ENCODE results near the gene CATSPER3. TPM values are rescaled to one million over a fixed set of nuclear protein-coding genes. Genes with fewer than 3 reads are reported as not detected.

Gene CATSPER3
- polyA plus RNA-seq, 3 donors: 0.15 to 0.60 (median 0.52) TPM

DNA sequence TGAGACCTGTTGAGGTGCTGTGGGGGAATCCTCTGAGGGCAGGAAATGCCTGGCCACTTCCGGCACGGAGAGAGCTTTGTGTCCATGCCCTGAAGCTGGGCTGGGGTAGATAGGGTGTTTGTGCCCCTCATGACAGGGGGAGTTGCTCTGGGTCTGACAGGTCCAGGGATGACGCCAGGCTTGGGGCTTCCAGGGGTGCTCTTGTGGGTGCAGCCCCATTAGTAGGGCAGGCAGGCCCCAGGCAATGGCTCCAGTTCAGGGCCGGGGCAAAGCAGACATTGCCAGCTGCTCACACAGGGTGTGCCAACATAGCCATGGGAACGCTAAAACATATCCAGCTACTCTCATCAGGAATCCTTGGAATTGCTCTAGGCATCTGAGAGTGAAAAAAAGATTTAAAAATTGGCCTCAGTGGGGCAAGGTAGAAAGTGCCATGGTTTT lies 45.3 kb downstream of the CATSPER3 start:
- Mint-ChIP-seq H3K27ac (no peak overlapping the region), H3K36me3 (no peaks in the 10 kb centered on the region), H3K9me3 (peaks cover 0 to 2% (median 0%) of the 10 kb centered on the region in 7 donors), H3K4me3 (no peak overlapping the region), H3K27me3 (ENCODE audit: low read depth in 3 of 3) (peaks cover 4 to 6% (median 5%) of the 10 kb centered on the region in 3 donors), H3K4me1 (no peaks in the 10 kb centered on the region)
- Histone ChIP-seq H3K4me1 (ENCODE audit: control insufficient read depth in 1 of 2, insufficient read depth in 2 of 2, low read length in 2 of 2) (no peaks in the 10 kb centered on the region), H3K27me3 (ENCODE audit: control insufficient read depth in 2 of 2, insufficient read depth in 2 of 2, low read length in 2 of 2) (no peaks in the 10 kb centered on the region), H3K79me2 (ENCODE audit: insufficient read depth, low read length) (no peaks in the 10 kb centered on the region), H3K9me3 (replicated peaks in 1 of 2; ENCODE audit: control insufficient read depth in 1 of 2, insufficient read depth in 1 of 2, low read length in 2 of 2) (no peaks in the 10 kb centered on the region), H3K4me2 (replicated peaks; ENCODE audit: extremely low read depth, low read length, poor library complexity, severe bottlenecking) (no peak overlapping the region), H2AFZ (ENCODE audit: insufficient read depth, low read depth, low read length, poor library complexity, severe bottlenecking) (no peak overlapping the region), H3K4me3 (replicated peaks in 1 of 3; ENCODE audit: low read depth in 2 of 3, low read length in 3 of 3) (no peak overlapping the region), H4K20me1 (ENCODE audit: insufficient read depth, low read length) (no peaks in the 10 kb centered on the region), H3K36me3 (replicated peaks in 1 of 2; ENCODE audit: control insufficient read depth in 1 of 2, insufficient read depth in 2 of 2, low read length in 2 of 2) (no peaks in the 10 kb centered on the region), H3K27ac (ENCODE audit: low read depth in 1 of 2, low read length in 2 of 2) (no peak overlapping the region), H3K9ac (ENCODE audit: insufficient read depth, low read length, poor library complexity, severe bottlenecking) (no peak overlapping the region)
- intact Hi-C loops (cut with micrococcal nuclease): no loop called here
- DNase-seq: no peak
- WGBS (ENCODE audit: insufficient coverage): 92% methylated on average over 2 of the region's 5 CpGs
- TF ChIP-seq, protein P1, sequence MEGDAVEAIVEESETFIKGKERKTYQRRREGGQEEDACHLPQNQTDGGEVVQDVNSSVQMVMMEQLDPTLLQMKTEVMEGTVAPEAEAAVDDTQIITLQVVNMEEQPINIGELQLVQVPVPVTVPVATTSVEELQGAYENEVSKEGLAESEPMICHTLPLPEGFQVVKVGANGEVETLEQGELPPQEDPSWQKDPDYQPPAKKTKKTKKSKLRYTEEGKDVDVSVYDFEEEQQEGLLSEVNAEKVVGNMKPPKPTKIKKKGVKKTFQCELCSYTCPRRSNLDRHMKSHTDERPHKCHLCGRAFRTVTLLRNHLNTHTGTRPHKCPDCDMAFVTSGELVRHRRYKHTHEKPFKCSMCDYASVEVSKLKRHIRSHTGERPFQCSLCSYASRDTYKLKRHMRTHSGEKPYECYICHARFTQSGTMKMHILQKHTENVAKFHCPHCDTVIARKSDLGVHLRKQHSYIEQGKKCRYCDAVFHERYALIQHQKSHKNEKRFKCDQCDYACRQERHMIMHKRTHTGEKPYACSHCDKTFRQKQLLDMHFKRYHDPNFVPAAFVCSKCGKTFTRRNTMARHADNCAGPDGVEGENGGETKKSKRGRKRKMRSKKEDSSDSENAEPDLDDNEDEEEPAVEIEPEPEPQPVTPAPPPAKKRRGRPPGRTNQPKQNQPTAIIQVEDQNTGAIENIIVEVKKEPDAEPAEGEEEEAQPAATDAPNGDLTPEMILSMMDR (IDR thresholded peaks at IDR 0.05): no peak

DNA sequence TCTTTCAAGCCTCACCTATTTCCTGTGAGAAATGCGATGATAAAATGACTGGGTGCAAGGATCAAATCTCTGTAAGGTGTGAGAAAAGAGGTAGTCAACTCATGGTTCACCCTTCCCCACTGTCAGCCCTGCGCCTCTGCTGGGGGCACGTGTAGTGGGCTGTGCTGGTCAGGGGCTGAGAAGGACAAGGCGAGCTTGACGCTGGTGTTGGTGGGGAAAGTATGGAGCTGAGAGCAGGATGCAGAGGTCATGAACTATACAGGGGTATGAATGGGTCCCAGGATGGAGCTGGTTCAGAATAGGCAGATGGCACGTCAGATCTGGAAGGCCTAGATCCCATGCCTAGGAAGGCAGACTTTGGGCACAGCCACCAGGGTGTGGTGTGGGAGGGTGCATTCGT lies 45.7 kb downstream of the CATSPER3 start:
- Histone ChIP-seq H3K9ac (ENCODE audit: insufficient read depth, low read length, poor library complexity, severe bottlenecking) (no peak overlapping the region), H2AFZ (ENCODE audit: insufficient read depth, low read depth, low read length, poor library complexity, severe bottlenecking) (no peak overlapping the region), H3K4me1 (ENCODE audit: control insufficient read depth in 1 of 2, insufficient read depth in 2 of 2, low read length in 2 of 2) (no peaks in the 10 kb centered on the region), H3K4me3 (replicated peaks in 1 of 3; ENCODE audit: low read depth in 2 of 3, low read length in 3 of 3) (no peak overlapping the region), H3K27me3 (ENCODE audit: control insufficient read depth in 2 of 2, insufficient read depth in 2 of 2, low read length in 2 of 2) (no peaks in the 10 kb centered on the region), H3K4me2 (replicated peaks; ENCODE audit: extremely low read depth, low read length, poor library complexity, severe bottlenecking) (no peak overlapping the region), H3K79me2 (ENCODE audit: insufficient read depth, low read length) (no peaks in the 10 kb centered on the region), H3K36me3 (replicated peaks in 1 of 2; ENCODE audit: control insufficient read depth in 1 of 2, insufficient read depth in 2 of 2, low read length in 2 of 2) (no peaks in the 10 kb centered on the region), H3K27ac (ENCODE audit: low read depth in 1 of 2, low read length in 2 of 2) (no peak overlapping the region), H3K9me3 (replicated peaks in 1 of 2; ENCODE audit: control insufficient read depth in 1 of 2, insufficient read depth in 1 of 2, low read length in 2 of 2) (no peaks in the 10 kb centered on the region), H4K20me1 (ENCODE audit: insufficient read depth, low read length) (no peaks in the 10 kb centered on the region)
- intact Hi-C loops (cut with micrococcal nuclease): no loop called here
- Mint-ChIP-seq H3K27ac (no peak overlapping the region), H3K36me3 (no peaks in the 10 kb centered on the region), H3K27me3 (ENCODE audit: low read depth in 3 of 3) (peaks cover 5 to 8% (median 6%) of the 10 kb centered on the region in 3 donors), H3K9me3 (peaks cover 0 to 2% (median 0%) of the 10 kb centered on the region in 7 donors), H3K4me3 (no peak overlapping the region), H3K4me1 (no peaks in the 10 kb centered on the region)
- no peak for DNase-seq
- WGBS (ENCODE audit: insufficient coverage): 93% methylated on average over 6 of the region's 7 CpGs
- TF ChIP-seq, protein P1 (IDR thresholded peaks at IDR 0.05): no peak

All from CD14-positive monocyte (primary cell).